ENCODE data around the gene ASCL1. TPM values are rescaled to one million over a fixed set of nuclear protein-coding genes. Genes with fewer than 3 reads are reported as not detected.

The ASCL1 gene
- total and polyA plus RNA-seq, 4 donors = 0.25 to 0.88 (median 0.63) TPM

DNA sequence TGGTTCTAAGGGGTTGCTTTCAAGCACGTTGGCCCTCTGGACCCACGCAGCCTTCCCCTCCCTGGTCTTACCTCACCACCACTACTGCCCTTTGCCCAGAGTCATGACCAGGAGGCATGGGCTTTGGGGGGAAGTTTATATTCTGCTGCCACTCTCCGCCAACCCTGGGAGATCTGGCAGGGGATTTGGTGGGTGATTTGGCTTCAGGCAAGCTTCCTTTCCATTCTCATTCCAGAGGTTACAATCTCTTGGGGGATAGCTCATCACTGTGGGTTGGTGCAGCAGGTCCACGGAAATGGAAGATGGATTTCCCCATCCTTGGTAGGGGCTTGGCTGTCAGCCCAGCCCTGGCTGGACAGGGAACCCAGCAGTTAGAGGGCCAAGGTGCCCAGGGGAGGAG is 46.7 kb upstream of the ASCL1 start:
- Histone ChIP-seq H3K9me3 (ENCODE audit: control insufficient read depth in 4 of 4, insufficient read depth in 3 of 4, low read length in 3 of 4) (no peaks in the 10 kb centered on the region), H3K4me1 (ENCODE audit: control insufficient read depth in 5 of 5, insufficient read depth in 5 of 5, low read length in 5 of 5) (no peaks in the 10 kb centered on the region), H3K27me3 (ENCODE audit: control insufficient read depth in 3 of 3, insufficient read depth in 3 of 3, low read length in 2 of 3) (no peaks in the 10 kb centered on the region), H3K27ac (ENCODE audit: low read depth in 1 of 2, low read length in 1 of 2) (no peak overlapping the region), H3K4me3 (no peak overlapping the region), H3K36me3 (ENCODE audit: control insufficient read depth in 4 of 4, insufficient read depth in 4 of 4, low read length in 4 of 4) (no peaks in the 10 kb centered on the region), H3K9ac (ENCODE audit: insufficient read depth in 1 of 2, low read length in 2 of 2) (no peak overlapping the region)
- TF ChIP-seq CTCF (IDR thresholded peaks at IDR 0.05; ENCODE audit: control extremely low read depth, extremely low read depth) = no peak
- ATAC-seq (ENCODE audit: insufficient read depth, low FRiP score) (no peak), DNase-seq (no peak)
- WGBS, 2 donors = 83 to 89% methylated on average over 4 of the region's 4 CpGs

DNA sequence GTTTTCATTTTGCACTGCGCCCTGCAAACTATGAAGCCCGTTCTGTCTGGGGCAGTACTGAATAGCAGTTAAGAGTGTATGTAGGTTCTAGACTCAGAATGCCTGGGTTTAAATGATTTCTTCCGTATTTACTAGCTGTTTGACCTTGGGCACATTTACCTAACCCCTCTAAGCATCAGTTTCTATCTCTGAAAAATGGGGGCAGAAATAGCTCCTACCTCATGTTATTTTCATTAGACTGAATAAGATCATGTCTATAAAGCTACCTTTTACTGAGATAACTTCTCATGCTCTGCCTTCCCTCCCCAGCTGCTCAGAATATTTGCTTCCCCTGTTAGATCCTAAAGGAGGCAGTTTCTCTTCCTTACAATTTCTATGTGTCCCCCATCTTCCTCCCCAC is 46.2 kb upstream of the ASCL1 start:
- Histone ChIP-seq H3K36me3 (ENCODE audit: control insufficient read depth in 4 of 4, insufficient read depth in 4 of 4, low read length in 4 of 4) (no peaks in the 10 kb centered on the region), H3K9ac (ENCODE audit: insufficient read depth in 1 of 2, low read length in 2 of 2) (no peak overlapping the region), H3K9me3 (ENCODE audit: control insufficient read depth in 4 of 4, insufficient read depth in 3 of 4, low read length in 3 of 4) (no peaks in the 10 kb centered on the region), H3K4me3 (no peak overlapping the region), H3K27me3 (ENCODE audit: control insufficient read depth in 3 of 3, insufficient read depth in 3 of 3, low read length in 2 of 3) (no peaks in the 10 kb centered on the region), H3K27ac (ENCODE audit: low read depth in 1 of 2, low read length in 1 of 2) (no peak overlapping the region), H3K4me1 (ENCODE audit: control insufficient read depth in 5 of 5, insufficient read depth in 5 of 5, low read length in 5 of 5) (no peaks in the 10 kb centered on the region)
- DNase-seq = no peak
- no peak for TF ChIP-seq CTCF (IDR thresholded peaks at IDR 0.05; ENCODE audit: control extremely low read depth, extremely low read depth)
- WGBS, 2 donors = 75 to 87% methylated on average over 3 of the region's 3 CpGs
- no peak for ATAC-seq (ENCODE audit: insufficient read depth, low FRiP score)

DNA sequence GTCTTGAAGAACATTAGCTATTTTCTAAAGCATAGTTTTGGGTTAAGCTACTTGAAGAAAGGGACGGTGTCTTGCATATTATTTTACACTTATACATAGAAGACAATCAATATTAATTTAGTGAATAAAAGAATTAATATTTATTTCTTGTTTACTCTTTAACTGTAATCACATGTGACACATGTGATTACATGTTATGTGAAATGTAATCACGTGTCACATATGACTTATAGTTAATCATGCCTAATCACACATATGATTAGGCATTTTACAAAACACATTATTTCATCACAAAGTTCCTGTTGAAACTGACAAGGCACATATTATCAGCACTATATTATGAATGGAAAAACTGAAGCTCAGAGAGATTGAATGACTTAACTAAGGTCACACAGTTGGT is 45.2 kb upstream of the ASCL1 start:
- no peaks in the 10 kb centered on the region for H3K27me3 ChIP-seq (ENCODE audit: control insufficient read depth in 3 of 3, insufficient read depth in 3 of 3, low read length in 2 of 3)
- H3K9ac ChIP-seq (ENCODE audit: insufficient read depth in 1 of 2, low read length in 2 of 2) = no peak overlapping the region
- no peak overlapping the region for H3K4me3 ChIP-seq
- H3K36me3 ChIP-seq (ENCODE audit: control insufficient read depth in 4 of 4, insufficient read depth in 4 of 4, low read length in 4 of 4) = no peaks in the 10 kb centered on the region
- H3K9me3 ChIP-seq (ENCODE audit: control insufficient read depth in 4 of 4, insufficient read depth in 3 of 4, low read length in 3 of 4) = no peaks in the 10 kb centered on the region
- no peaks in the 10 kb centered on the region for H3K4me1 ChIP-seq (ENCODE audit: control insufficient read depth in 5 of 5, insufficient read depth in 5 of 5, low read length in 5 of 5)
- 82 to 86% methylated on average over 2 of the region's 2 CpGs for WGBS, 2 donors
- no peak for TF ChIP-seq CTCF (IDR thresholded peaks at IDR 0.05; ENCODE audit: control extremely low read depth, extremely low read depth)
- ATAC-seq (ENCODE audit: insufficient read depth, low FRiP score) (no peak), DNase-seq (no peak)
- no peak overlapping the region for H3K27ac ChIP-seq (ENCODE audit: low read depth in 1 of 2, low read length in 1 of 2)

DNA sequence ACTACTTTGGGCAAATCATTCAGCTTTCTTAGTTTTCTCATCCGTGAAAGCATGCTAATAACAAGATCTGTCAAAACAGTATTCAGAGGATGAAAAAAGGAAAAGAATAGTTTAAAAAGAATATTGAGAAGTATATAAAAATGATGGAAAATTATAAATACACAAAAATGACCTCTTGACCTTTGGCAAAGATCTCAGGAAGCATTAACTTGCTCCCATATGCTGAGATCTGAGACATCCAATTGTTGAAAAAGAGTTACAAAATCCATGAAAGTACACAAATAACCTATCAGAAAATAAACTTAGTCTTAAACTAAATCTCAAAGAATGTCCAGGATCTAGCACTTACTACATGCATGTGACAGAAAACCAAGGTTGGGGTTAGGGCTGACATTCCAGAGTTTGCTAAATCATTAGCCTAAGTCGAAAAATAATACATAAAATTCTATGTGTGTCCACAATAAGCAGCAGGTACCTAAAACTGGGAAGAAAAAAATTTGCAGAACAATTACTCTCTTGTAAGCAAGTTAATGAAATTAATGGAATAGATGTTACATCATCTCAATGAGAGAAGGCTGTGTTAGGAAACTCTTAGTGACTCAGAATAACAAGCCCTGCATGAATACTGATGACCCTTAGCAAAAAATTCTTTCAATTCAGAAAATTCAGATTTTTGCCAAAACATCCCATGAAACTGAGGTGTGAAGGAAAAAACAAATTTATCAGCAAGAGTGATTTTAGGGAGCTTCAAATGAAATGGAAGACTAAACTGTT is 43.8 kb upstream of the ASCL1 start:
- no peak for TF ChIP-seq CTCF (IDR thresholded peaks at IDR 0.05; ENCODE audit: control extremely low read depth, extremely low read depth)
- 85 to 86% methylated on average over 2 of the region's 2 CpGs for WGBS, 2 donors
- no peaks in the 10 kb centered on the region for H3K36me3 ChIP-seq (ENCODE audit: control insufficient read depth in 4 of 4, insufficient read depth in 4 of 4, low read length in 4 of 4)
- no peak overlapping the region for H3K27ac ChIP-seq (ENCODE audit: low read depth in 1 of 2, low read length in 1 of 2)
- no peaks in the 10 kb centered on the region for H3K4me1 ChIP-seq (ENCODE audit: control insufficient read depth in 5 of 5, insufficient read depth in 5 of 5, low read length in 5 of 5)
- no peak overlapping the region for H3K4me3 ChIP-seq
- DNase-seq (no peak), ATAC-seq (ENCODE audit: insufficient read depth, low FRiP score) (no peak)
- H3K9ac ChIP-seq (ENCODE audit: insufficient read depth in 1 of 2, low read length in 2 of 2) = no peak overlapping the region
- no peaks in the 10 kb centered on the region for H3K27me3 ChIP-seq (ENCODE audit: control insufficient read depth in 3 of 3, insufficient read depth in 3 of 3, low read length in 2 of 3)
- no peaks in the 10 kb centered on the region for H3K9me3 ChIP-seq (ENCODE audit: control insufficient read depth in 4 of 4, insufficient read depth in 3 of 4, low read length in 3 of 4)

All from lung (tissue), 12 donors.